Spleen (tissue), 11 donors: Measurements from ENCODE around the gene SETBP1. TPM values are rescaled to one million over a fixed set of nuclear protein-coding genes. Genes with fewer than 3 reads are reported as not detected.

Experiments used
- DNase-seq: peaks from one replicate; pipeline ENCODE4 v3.0.0-alpha.2; 2020
- H3K27ac ChIP-seq, 8 donors: fragments of 200-600 bp; sonication (generic) in 7 of 8; 1 replicate in 4 of 8; 2 replicates in 4 of 8; pipeline versions ENCODE4 v1.5.0 to v1.8.0; 2016 to 2021; ENCODE audit warnings: inconsistent platforms in 4 of 8, mild to moderate bottlenecking in 4 of 8, moderate library complexity in 1 of 8
- H3K27me3 ChIP-seq, 7 donors: fragments of 200-600 bp; sonication (generic) in 6 of 7; replicated peaks in 1 of 7; 1 replicate in 4 of 7; 2 replicates in 3 of 7; pipeline versions ENCODE4 v1.5.0 to v1.8.0; 2016 to 2021; ENCODE audit warnings: inconsistent platforms in 3 of 7, mild to moderate bottlenecking in 1 of 7
- H3K36me3 ChIP-seq, 6 donors: fragments of 200-600 bp; sonication (generic) in 5 of 6; 1 replicate in 4 of 6; 2 replicates in 2 of 6; pipeline versions ENCODE4 v1.5.0 to v1.8.0; 2016 to 2021; ENCODE audit warnings: inconsistent platforms in 2 of 6
- H3K4me1 ChIP-seq, 6 donors: fragments of 200-600 bp; sonication (generic) in 5 of 6; 1 replicate in 3 of 6; 2 replicates in 3 of 6; pipeline versions ENCODE4 v1.5.0 to v1.8.0; 2016 to 2021; ENCODE audit warnings: inconsistent platforms in 3 of 6
- H3K4me3 ChIP-seq, 8 donors: fragments of 200-600 bp; sonication (generic) in 7 of 8; 1 replicate in 4 of 8; 2 replicates in 4 of 8; pipeline versions ENCODE4 v1.5.0 to v1.8.0; 2016 to 2021; ENCODE audit warnings: inconsistent platforms in 4 of 8, mild to moderate bottlenecking in 4 of 8, moderate library complexity in 2 of 8
- H3K9me3 ChIP-seq, 8 donors: fragments of 200-600 bp; sonication (generic) in 7 of 8; 1 replicate in 4 of 8; 2 replicates in 4 of 8; pipeline versions ENCODE4 v1.5.0 to v1.8.0; 2016 to 2021; ENCODE audit warnings: inconsistent platforms in 4 of 8
- CTCF ChIP-seq, 11 experiments: fragments of 200-600 bp in 7 of 11; fragments of 450-650 bp in 4 of 11; sonication (generic) in 4 of 11; IDR thresholded peaks in 8 of 11; conservative IDR thresholded peaks in 3 of 11; 1 replicate in 7 of 11; 2 replicates in 4 of 11; pipeline versions ENCODE4 v1.4.0 to v1.8.0; 2016 to 2021; ENCODE audit warnings: antibody characterized with exemption in 11 of 11, inconsistent platforms in 4 of 11, mild to moderate bottlenecking in 1 of 11
- POLR2A ChIP-seq, 3 donors: fragments of 450-650 bp; IDR thresholded peaks; one replicate each; pipeline ENCODE4 v1.5.1; 2017; ENCODE audit warnings: antibody characterized with exemption in 3 of 3, mild to moderate bottlenecking in 1 of 3
- POLR2AphosphoS5 ChIP-seq, 3 donors: sonication (generic); formaldehyde crosslinking; IDR thresholded peaks; one replicate each; pipeline ENCODE4 v1.5.1; 2017; ENCODE audit warnings: antibody characterized with exemption in 3 of 3
- WGBS, 5 donors: extraction: QIAGEN DNeasy Blood & Tissue Kit in 3 of 5; methylation state at CpG; one replicate each; pipeline versions ENCODE4 v1.1.5 to v1.1.7; 2013 to 2018; 5-methylcytosine and 5-hydroxymethylcytosine counted together
- intact Hi-C: fragments of 100-400 bp; cut with DNase I; formaldehyde crosslinking; loops from one replicate; pipeline ENCODE4 v1.15.0; 2023; ENCODE audit warnings: low total_unique reads
- polyA plus RNA-seq, 3 donors: library from polyadenylated mRNA; stranded (reverse); fragments of 200-250 nt; gene quantifications; one replicate each; pipeline ENCODE4 v1.2.1, GENCODE V29; 2013
- total RNA-seq, 7 donors: library from RNA; depleted of rRNA in 3 of 7; stranded (reverse); fragments of >200 nt in 3 of 7; fragmentation: NEBNext Ultra II Directional in 4 of 7; extraction: Animal tissue kit (Norgen Biotek cat#: 25700) in 4 of 7; gene quantifications; one replicate each; pipeline versions ENCODE4 v1.1.0 to v1.2.1, GENCODE V29; 2016 to 2021
- donor health status: healthy with polysubstance abuse.
- donor health status: DM: no; HTN: no; CAD: no; lungs with moderate emphysema.
- donor health status: DM: no; HTN: no; CAD: no.
- donor health status: Bipolar disorder and iron deficiency.
- donor health status: healthy.
- donor health status: DM: no; HTN: no; CAD: no.
- donor health status: DM: yes; HTN: yes; CAD: no.

The SETBP1 gene
- total and polyA plus RNA-seq, 10 donors: 2.0 to 50.7 (median 33.1) TPM

GRCh38 chr18:44741085-44741484, 60.4 kb downstream of the SETBP1 start:
- WGBS, 5 donors: 77 to 88% (median 83%) methylated on average over 2 of the region's 2 CpGs
- TF ChIP-seq CTCF (IDR thresholded peaks at IDR 0.05 in 8 of 11, conservative IDR thresholded peaks at IDR 0.05 in 3 of 11) (no peak), POLR2AphosphoS5 (IDR thresholded peaks at IDR 0.05) (no peak), POLR2A (IDR thresholded peaks at IDR 0.05) (no peak)
- intact Hi-C loops: no loop called here
- Histone ChIP-seq H3K27me3 (no peaks in the 10 kb centered on the region), H3K27ac (no peak overlapping the region), H3K4me1 (peaks cover 0 to 22% (median 10%) of the 10 kb centered on the region in 6 donors), H3K9me3 (no peaks in the 10 kb centered on the region), H3K4me3 (no peak overlapping the region), H3K36me3 (peaks cover 0 to 15% (median 0%) of the 10 kb centered on the region in 6 donors)
- DNase-seq: no peak

GRCh38 chr18:44741511-44741910, 60.8 kb downstream of the SETBP1 start:
- peaks cover 0 to 23% (median 10%) of the 10 kb centered on the region in 6 donors for H3K4me1 ChIP-seq
- H3K9me3 ChIP-seq: no peaks in the 10 kb centered on the region
- no peak for DNase-seq
- TF ChIP-seq POLR2A (IDR thresholded peaks at IDR 0.05) (no peak), CTCF (IDR thresholded peaks at IDR 0.05 in 8 of 11, conservative IDR thresholded peaks at IDR 0.05 in 3 of 11) (no peak), POLR2AphosphoS5 (IDR thresholded peaks at IDR 0.05) (no peak)
- no peak overlapping the region for H3K27ac ChIP-seq
- intact Hi-C loops: no loop called here
- H3K4me3 ChIP-seq: no peak overlapping the region
- WGBS, 5 donors: 83 to 91% (median 88%) methylated on average over 5 of the region's 5 CpGs
- H3K36me3 ChIP-seq: peaks cover 0 to 15% (median 0%) of the 10 kb centered on the region in 6 donors
- H3K27me3 ChIP-seq: no peaks in the 10 kb centered on the region

- Histone ChIP-seq H3K4me1 (peaks cover 0 to 30% (median 14%) of the 10 kb centered on the region in 6 donors), H3K27me3 (no peaks in the 10 kb centered on the region), H3K4me3 (no peak overlapping the region), H3K9me3 (no peaks in the 10 kb centered on the region), H3K36me3 (peaks cover 0 to 15% (median 0%) of the 10 kb centered on the region in 6 donors), H3K27ac (no peak overlapping the region)
- intact Hi-C loops: no loop called here
- WGBS, 5 donors: 95 to 98% (median 96%) methylated on average over 3 of the region's 3 CpGs
- no peak for TF ChIP-seq POLR2AphosphoS5 (IDR thresholded peaks at IDR 0.05)
- DNase-seq: no peak
Observed at GRCh38 chr18:44742126-44742525, 61.4 kb downstream of the SETBP1 start.

GRCh38 chr18:44742718-44743311, 62.1 kb downstream of the SETBP1 start:
- TF ChIP-seq POLR2A (IDR thresholded peaks at IDR 0.05): no peak
- TF ChIP-seq CTCF (IDR thresholded peaks at IDR 0.05 in 8 of 11, conservative IDR thresholded peaks at IDR 0.05 in 3 of 11): no peak
- no peak for TF ChIP-seq POLR2AphosphoS5 (IDR thresholded peaks at IDR 0.05)
- DNase-seq: no peak
- intact Hi-C loops: no loop called here
- WGBS, 5 donors: 55 to 68% (median 60%) methylated on average over 3 of the region's 3 CpGs
- H3K9me3 ChIP-seq: no peaks in the 10 kb centered on the region
- H3K4me1 ChIP-seq: peaks cover 0 to 36% (median 19%) of the 10 kb centered on the region in 6 donors
- H3K4me3 ChIP-seq: no peak overlapping the region
- peaks cover 0 to 13% (median 0%) of the 10 kb centered on the region in 6 donors for H3K36me3 ChIP-seq
- no peaks in the 10 kb centered on the region for H3K27me3 ChIP-seq
- peak overlapping the region in 3 of 8 donors; percentile 4 to 8 (median 5) for H3K27ac ChIP-seq
